GM19193 (cell line): ENCODE measurements around the gene CHST7.

Source experiments
- POLR2A ChIP-seq: IDR thresholded peaks from 4 replicates; pipeline ENCODE4 v1.6.1; 2011; ENCODE audit not compliant: insufficient read depth, insufficient read length; ENCODE audit errors: extremely low read depth

Gene CHST7

GRCh38 chrX:46587753-46588171, 14.2 kb downstream of the CHST7 start:
- TF ChIP-seq POLR2A = no peak

DNA sequence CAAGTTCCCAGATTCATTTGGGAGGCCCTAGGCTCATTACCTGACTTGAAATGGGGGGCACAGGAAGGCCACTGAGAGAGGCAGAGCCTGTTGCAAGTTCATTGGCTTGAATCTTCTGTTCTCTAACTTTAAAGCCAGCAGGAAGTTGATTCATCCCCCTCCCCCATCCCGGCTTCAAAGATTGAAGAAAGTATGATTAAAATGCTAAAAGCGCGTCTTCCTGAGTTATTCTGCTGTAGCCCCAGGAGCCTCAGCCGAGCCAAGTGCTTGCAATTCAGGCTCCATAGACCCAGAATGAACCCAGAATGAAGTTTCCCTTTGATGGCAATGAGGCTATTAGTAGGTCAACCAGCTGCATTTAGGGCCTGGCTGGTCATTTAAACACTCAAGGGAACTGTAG, 14.7 kb downstream of the CHST7 start:
- no peak for TF ChIP-seq POLR2A

GRCh38 chrX:46589977-46590723, 16.6 kb downstream of the CHST7 start:
- no peak for TF ChIP-seq POLR2A

DNA sequence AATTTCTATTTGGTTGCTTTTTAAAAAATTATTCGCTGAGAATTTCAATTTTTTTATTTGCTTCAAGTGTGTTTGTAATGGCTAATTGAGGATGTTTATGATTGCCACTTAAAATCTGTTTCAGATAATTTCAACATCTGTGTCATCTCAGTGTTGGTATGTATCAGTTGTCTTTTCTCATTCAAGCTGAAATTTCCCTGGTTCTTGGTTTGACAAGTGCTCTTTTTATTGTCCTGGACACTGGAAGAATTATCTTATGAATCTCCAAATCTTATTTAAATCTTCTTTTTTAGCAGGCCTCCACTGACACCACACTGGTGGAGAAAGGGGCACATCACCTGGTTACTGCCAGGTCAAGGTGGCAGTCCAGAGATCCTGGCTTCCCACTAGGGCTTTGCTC, 21.5 kb downstream of the CHST7 start:
- no peak for TF ChIP-seq POLR2A

DNA sequence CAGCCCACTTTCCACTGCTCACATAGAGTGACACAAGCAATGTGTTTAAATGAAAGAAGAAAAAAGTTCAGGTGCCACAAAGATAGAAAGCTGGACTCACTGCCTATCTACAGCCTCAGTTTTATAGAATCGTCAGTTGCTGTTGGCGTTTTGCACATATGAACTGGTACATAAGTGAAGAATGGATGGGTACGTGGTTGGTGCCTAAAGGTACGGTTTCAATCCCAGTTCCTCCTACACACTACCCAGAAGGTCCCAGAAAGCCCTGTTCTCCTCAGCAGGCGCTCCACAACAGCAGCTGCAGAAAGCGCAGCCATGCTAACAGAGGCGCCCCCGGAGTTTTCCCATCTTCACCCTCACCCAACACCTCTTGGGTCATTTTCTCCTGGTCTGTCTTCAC, 23.6 kb downstream of the CHST7 start:
- TF ChIP-seq POLR2A = no peak

DNA sequence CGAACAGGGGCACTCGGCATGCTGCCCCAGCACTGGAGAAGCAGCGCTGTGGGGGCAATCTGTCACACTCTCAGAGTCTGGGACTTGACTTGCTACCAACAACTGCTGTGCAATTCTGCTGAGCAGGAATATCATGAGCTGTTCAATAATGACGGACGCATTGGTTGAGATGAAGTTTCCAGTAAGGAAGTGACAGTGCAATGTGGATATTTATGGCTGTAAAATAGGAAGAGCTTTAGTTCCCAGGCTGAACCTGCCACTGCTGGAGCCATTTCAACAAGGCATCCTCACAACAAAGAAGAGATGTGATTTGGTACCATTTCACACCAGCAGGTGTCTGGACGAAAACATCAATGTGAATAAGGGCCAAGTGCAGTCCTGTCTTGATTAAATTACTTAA, 24.2 kb downstream of the CHST7 start:
- TF ChIP-seq POLR2A = no peak

DNA sequence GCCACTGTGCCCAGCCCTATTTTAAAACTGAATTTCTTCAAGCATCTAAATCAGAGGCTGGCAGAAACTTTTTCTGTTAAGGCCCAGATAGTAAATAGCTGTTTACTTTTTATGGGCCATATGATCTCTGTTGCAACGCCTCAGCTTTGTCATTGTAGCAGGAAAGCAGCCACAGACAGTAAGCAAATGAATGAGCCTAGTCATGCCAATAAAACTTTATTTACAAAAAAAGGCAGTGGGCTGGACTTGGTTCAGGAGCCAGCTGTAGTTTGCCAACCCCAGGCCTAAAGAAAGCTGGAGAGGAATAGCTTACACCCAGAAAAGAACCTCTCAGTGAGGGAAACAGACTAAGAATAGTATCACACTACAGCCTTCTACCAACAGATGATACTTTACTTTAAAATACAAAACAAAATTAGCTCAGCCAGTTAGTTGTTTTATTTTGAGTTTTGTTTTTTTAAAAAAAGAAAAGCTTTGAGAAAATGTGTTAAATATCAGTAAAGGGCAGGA, 25.5 kb downstream of the CHST7 start:
- no peak for TF ChIP-seq POLR2A

DNA sequence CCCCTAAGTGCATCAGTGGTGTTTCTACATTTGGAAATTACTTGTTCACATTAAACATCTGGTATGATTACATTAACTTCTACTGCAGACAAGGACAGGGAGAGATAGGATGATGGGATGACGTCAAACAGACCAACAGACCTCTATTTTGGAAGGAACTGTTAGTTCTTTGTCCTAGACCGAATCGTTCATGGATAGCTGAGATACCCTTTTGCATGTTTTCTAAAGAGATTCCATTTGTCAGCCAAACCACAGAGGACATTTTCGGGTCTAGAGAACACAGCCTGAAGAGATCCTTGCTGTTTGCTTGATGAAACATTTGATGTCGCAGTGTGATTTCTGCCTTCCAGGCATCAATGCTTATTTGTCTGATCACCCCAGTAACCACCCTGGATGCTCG, 27.7 kb downstream of the CHST7 start:
- TF ChIP-seq POLR2A = no peak

GRCh38 chrX:46602468-46603102, 29.0 kb downstream of the CHST7 start:
- TF ChIP-seq POLR2A = no peak

GRCh38 chrX:46607916-46608315, 34.4 kb downstream of the CHST7 start:
- no peak for TF ChIP-seq POLR2A

DNA sequence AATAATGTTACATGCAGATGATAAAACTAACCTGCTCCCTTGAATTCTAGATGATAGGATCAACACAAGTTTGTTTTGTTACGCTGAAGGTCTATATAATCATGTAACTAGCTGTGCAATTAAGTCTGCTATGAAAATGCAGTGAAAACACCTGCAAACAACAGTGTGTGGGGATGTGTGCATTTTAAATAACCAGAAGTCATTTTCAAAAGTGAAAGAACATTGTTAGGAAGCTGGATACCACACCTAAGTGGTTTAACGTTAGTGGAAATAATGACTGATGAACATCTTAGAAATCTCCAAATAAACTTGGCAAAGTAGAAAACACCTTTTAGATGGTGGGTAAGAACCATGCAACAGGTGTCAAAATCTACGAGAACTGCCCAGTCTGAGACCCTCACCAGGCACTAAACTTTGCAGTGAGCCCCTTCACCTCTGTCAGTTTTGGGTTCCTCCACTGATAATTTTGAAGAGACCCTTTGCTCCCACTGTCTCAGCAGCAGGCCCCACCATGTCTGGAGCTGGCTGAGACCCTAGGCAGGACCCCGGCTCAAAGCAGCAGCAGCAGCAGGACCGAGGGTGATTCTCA, 36.6 kb downstream of the CHST7 start:
- TF ChIP-seq POLR2A = no peak

GRCh38 chrX:46611658-46612362, 38.2 kb downstream of the CHST7 start:
- no peak for TF ChIP-seq POLR2A

DNA sequence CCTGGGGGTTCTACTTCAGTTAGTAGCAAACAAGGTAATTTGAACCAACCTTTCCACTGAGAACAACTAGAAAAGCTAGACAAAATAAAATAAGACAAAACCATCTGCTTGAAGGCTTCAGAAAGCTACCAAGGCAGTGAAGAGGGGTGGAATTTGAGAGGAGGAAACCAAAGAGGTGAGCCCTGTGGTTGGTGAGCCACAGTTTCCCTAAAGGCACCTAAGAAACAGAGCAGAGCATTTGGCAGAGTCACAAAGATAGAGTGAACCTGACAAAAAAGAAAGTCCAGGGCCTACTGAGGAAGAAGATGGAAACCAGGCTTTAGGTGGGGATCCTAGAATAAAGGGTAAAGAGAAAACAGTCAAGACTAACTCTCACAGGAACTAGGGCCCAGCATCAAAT, 44.3 kb downstream of the CHST7 start:
- no peak for TF ChIP-seq POLR2A

- no peak for TF ChIP-seq POLR2A
These were observed 45.4 kb downstream of the CHST7 start for GRCh38 chrX:46618947-46619346.

DNA sequence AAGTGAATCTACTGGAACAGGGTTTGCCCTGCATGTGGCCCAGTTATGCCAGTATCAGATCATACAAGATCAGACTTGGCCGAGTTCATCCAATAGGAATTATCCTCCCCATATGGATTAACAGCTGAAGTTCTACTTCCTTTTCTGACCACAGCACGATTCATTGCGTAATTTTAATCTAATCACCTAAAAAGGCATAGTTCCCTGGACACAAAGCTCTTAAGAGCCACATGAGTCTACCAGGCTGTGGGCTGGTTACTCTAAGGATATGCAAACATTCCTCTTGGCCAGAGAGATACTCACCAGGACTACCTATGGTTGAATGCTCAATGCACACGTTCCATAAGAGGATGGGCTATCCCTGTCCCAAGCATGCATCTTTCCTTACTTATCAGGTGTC, 46.9 kb downstream of the CHST7 start:
- TF ChIP-seq POLR2A = no peak
